Measurements from ENCODE around the gene FBXL14. TPM values are rescaled to one million over a fixed set of nuclear protein-coding genes. Genes with fewer than 3 reads are reported as not detected.

The FBXL14 gene
- total RNA-seq, 4 donors from 2014 or later, result 1.5 to 17.4 (median 13.5) TPM

GRCh38 chr12:1536817-1537216 lies 57.6 kb downstream of the FBXL14 start:
- intact Hi-C loops (cut with DNase I; ENCODE audit: low total_unique reads), result no loop called here
- H3K27me3 ChIP-seq, result no peaks in the 10 kb centered on the region
- H3K27ac ChIP-seq, result no peak overlapping the region

GRCh38 chr12:1534748-1535147 lies 59.6 kb downstream of the FBXL14 start:
- no peaks in the 10 kb centered on the region for H3K9me3 ChIP-seq
- no peak for TF ChIP-seq CTCF (IDR thresholded peaks at IDR 0.05)
- TF ChIP-seq POLR2A (IDR thresholded peaks at IDR 0.05), result no peak
- no peak overlapping the region for H3K27ac ChIP-seq
- no peak overlapping the region for H3K4me3 ChIP-seq
- no peaks in the 10 kb centered on the region for H3K4me1 ChIP-seq
- DNase-seq, result no peak
- peaks cover 0 to 3% of the 10 kb centered on the region in 2 donors for H3K27me3 ChIP-seq
- intact Hi-C loops (cut with DNase I; ENCODE audit: low total_unique reads), result no loop called here
- H3K36me3 ChIP-seq, result no peaks in the 10 kb centered on the region

More at GRCh38 chr12:1536817-1537216, 57.6 kb downstream of the FBXL14 start:
- DNase-seq, result no peak
- no peaks in the 10 kb centered on the region for H3K36me3 ChIP-seq
- H3K4me1 ChIP-seq, result no peaks in the 10 kb centered on the region
- TF ChIP-seq CTCF (IDR thresholded peaks at IDR 0.05), result no peak
- no peak for TF ChIP-seq POLR2A (IDR thresholded peaks at IDR 0.05)
- no peaks in the 10 kb centered on the region for H3K9me3 ChIP-seq
- no peak overlapping the region for H3K4me3 ChIP-seq

- DNase-seq, result no peak
- no peaks in the 10 kb centered on the region for H3K36me3 ChIP-seq
- intact Hi-C loops (cut with DNase I; ENCODE audit: low total_unique reads), result no loop called here
- no peak overlapping the region for H3K4me3 ChIP-seq
- no peak for TF ChIP-seq CTCF (IDR thresholded peaks at IDR 0.05)
- TF ChIP-seq POLR2A (IDR thresholded peaks at IDR 0.05), result no peak
- no peak overlapping the region for H3K27ac ChIP-seq
- no peaks in the 10 kb centered on the region for H3K4me1 ChIP-seq
- peaks cover 0 to 4% of the 10 kb centered on the region in 2 donors for H3K27me3 ChIP-seq
- no peaks in the 10 kb centered on the region for H3K9me3 ChIP-seq
Observed at GRCh38 chr12:1533602-1534304, 60.6 kb downstream of the FBXL14 start.

- no peak for TF ChIP-seq POLR2A (IDR thresholded peaks at IDR 0.05)
- no peak for TF ChIP-seq CTCF (IDR thresholded peaks at IDR 0.05)
- Histone ChIP-seq H3K27me3 (peaks cover 0 to 4% of the 10 kb centered on the region in 2 donors), H3K4me3 (no peak overlapping the region), H3K9me3 (no peaks in the 10 kb centered on the region), H3K4me1 (no peaks in the 10 kb centered on the region), H3K27ac (no peak overlapping the region), H3K36me3 (no peaks in the 10 kb centered on the region)
- intact Hi-C loops (cut with DNase I; ENCODE audit: low total_unique reads), result no loop called here
- no peak for DNase-seq
Observed at GRCh38 chr12:1533205-1533601, 61.2 kb downstream of the FBXL14 start.

- no peaks in the 10 kb centered on the region for H3K36me3 ChIP-seq
- TF ChIP-seq POLR2A (IDR thresholded peaks at IDR 0.05) (no peak), CTCF (IDR thresholded peaks at IDR 0.05) (no peak)
- H3K4me1 ChIP-seq, result no peaks in the 10 kb centered on the region
- H3K27ac ChIP-seq, result no peak overlapping the region
- DNase-seq, result no peak
- peaks cover 0 to 4% of the 10 kb centered on the region in 2 donors for H3K27me3 ChIP-seq
- H3K9me3 ChIP-seq, result no peaks in the 10 kb centered on the region
- intact Hi-C loops (cut with DNase I; ENCODE audit: low total_unique reads), result no loop called here
- H3K4me3 ChIP-seq, result no peak overlapping the region
Observed at GRCh38 chr12:1532375-1533165, 61.8 kb downstream of the FBXL14 start.
